K562 (cell line): ENCODE measurements around the gene GRIK3. TPM values are rescaled to one million over a fixed set of nuclear protein-coding genes. Genes with fewer than 3 reads are reported as not detected.

Source experiments
- ATAC-seq: fragments of 200-7000 bp; cut with Tn5 transposase; 3 replicates; pipeline ENCODE4 v1.9.1; 2020; ENCODE audit warnings: moderate library complexity
- BruUV-seq: library from RNA; stranded (reverse); fragments of 400-500 nt; replicated peaks from 2 replicates; lab custom pipeline; 2021; lab: Mats Ljungman, UMichigan
- CTCF ChIA-PET: fragments of 300-600 bp; formaldehyde crosslinking; extraction: SDS; loops from one replicate; lab custom pipeline; 2021; ENCODE audit warnings: low intra/inter-chr PET ratio; lab: Yijun Ruan, JAX
- POLR2A ChIA-PET: fragments of 300-600, 350-650 bp; sonication (Branson Sonifier 250); formaldehyde crosslinking; extraction: SDS; loops from one replicate; lab custom pipeline; 2021; ENCODE audit warnings: antibody characterized with exemption, inconsistent platforms; lab: Yijun Ruan, JAX
- DNase-seq, 4 experiments: peaks; one replicate each; pipeline versions ENCODE4 v3.0.0 to v3.0.0-alpha.2; 2011 to 2018; ENCODE audit warnings: low spot score in 3 of 4, mixed read lengths in 3 of 4; ENCODE audit errors: extremely low read depth in 1 of 4
- FAIRE-seq: peaks from 2 replicates; lab custom pipeline; 2011; peaks lifted over from hg19 to GRCh38; lab: Jason Lieb, UNC
- H2AFZ ChIP-seq: 2 replicates; pipeline ENCODE4 v1.6.0; 2011; ENCODE audit warnings: low read depth, low read length, control low read depth, inconsistent platforms
- H3K27ac ChIP-seq: fragments of 200-600 bp; 3 replicates; pipeline ENCODE4 v1.8.0; 2011; ENCODE audit warnings: low read depth, mild to moderate bottlenecking, control low read depth, inconsistent platforms, low read length, moderate library complexity, mixed read lengths; ENCODE audit errors: extremely low read depth
- H3K27me3 ChIP-seq, 2 experiments: fragments of 300-600 bp in 1 of 2; 2 replicates in 1 of 2; 3 replicates in 1 of 2; pipeline versions ENCODE4 v1.6.0 to v1.8.0; 2011; ENCODE audit warnings: inconsistent platforms in 2 of 2, low read length in 2 of 2, mild to moderate bottlenecking in 1 of 2, mixed read lengths in 1 of 2, moderate library complexity in 1 of 2; ENCODE audit not compliant: control insufficient read depth in 2 of 2, insufficient read depth in 2 of 2
- H3K36me3 ChIP-seq: fragments of 300-600 bp; 3 replicates; pipeline ENCODE4 v1.8.0; 2011; ENCODE audit warnings: mild to moderate bottlenecking, low read length, inconsistent platforms; ENCODE audit not compliant: control insufficient read depth, insufficient read depth
- H3K4me1 ChIP-seq, 2 experiments: fragments of 200-600 bp in 1 of 2; replicated peaks in 1 of 2; 2 replicates in 1 of 2; 3 replicates in 1 of 2; pipeline versions ENCODE4 v1.5.1 to v1.8.0; 2011; ENCODE audit warnings: inconsistent platforms in 2 of 2, low read length in 2 of 2, mild to moderate bottlenecking in 1 of 2, mixed read lengths in 1 of 2, moderate library complexity in 1 of 2; ENCODE audit not compliant: control insufficient read depth in 2 of 2, insufficient read depth in 2 of 2
- H3K4me2 ChIP-seq: 2 replicates; pipeline ENCODE4 v1.6.1; 2011; ENCODE audit warnings: low read length, control low read depth, inconsistent platforms, mixed read lengths; ENCODE audit not compliant: insufficient read depth
- H3K4me3 ChIP-seq: fragments of 200-600 bp; sonication (generic), shearing (Covaris generic); 2 replicates; pipeline ENCODE4 v1.5.1; 2016; ENCODE audit warnings: control low read depth, inconsistent platforms
- H3K79me2 ChIP-seq: fragments of 200-600 bp; 3 replicates; pipeline ENCODE4 v1.8.0; 2011; ENCODE audit warnings: low read length, inconsistent platforms; ENCODE audit not compliant: control insufficient read depth, insufficient read depth
- H3K9ac ChIP-seq, 2 experiments: 2 replicates each; pipeline versions ENCODE4 v1.6.0 to v1.6.1; 2011; ENCODE audit warnings: low read depth in 2 of 2, low read length in 2 of 2, control low read depth in 1 of 2, inconsistent platforms in 1 of 2, mild to moderate bottlenecking in 1 of 2, mixed read lengths in 1 of 2; ENCODE audit not compliant: insufficient read depth in 1 of 2
- H3K9me1 ChIP-seq: one replicate; pipeline ENCODE4 v1.6.0; 2011; ENCODE audit warnings: inconsistent platforms, mild to moderate bottlenecking, low read length, moderate library complexity; ENCODE audit not compliant: control insufficient read depth, insufficient read depth
- H3K9me3 ChIP-seq: replicated peaks from 2 replicates; pipeline ENCODE4 v1.5.1; 2011; ENCODE audit warnings: low read depth, low read length, inconsistent platforms; ENCODE audit not compliant: control insufficient read depth, insufficient read depth
- H4K20me1 ChIP-seq: replicated peaks from 2 replicates; pipeline ENCODE4 v1.6.1; 2011; ENCODE audit warnings: low read length, inconsistent platforms, mixed read lengths; ENCODE audit not compliant: control insufficient read depth, insufficient read depth
- FOXK1 ChIP-seq: sonication (generic); formaldehyde crosslinking; IDR thresholded peaks from 2 replicates; pipeline ENCODE4 v1.8.0; 2022; ENCODE audit warnings: missing genetic modification reagents, mild to moderate bottlenecking, borderline replicate concordance
- GTF2F1 ChIP-seq: IDR thresholded peaks from 2 replicates; pipeline ENCODE4 v1.6.1; 2011; ENCODE audit warnings: low read depth, low read length, improper control_type of control experiment
- L3MBTL2 ChIP-seq: fragments of 450-650 bp; IDR thresholded peaks from 2 replicates; pipeline ENCODE4 v1.6.1; 2016; ENCODE audit warnings: mild to moderate bottlenecking, moderate library complexity
- MITF ChIP-seq: IDR thresholded peaks from 2 replicates; pipeline ENCODE4 v1.6.1; 2014; ENCODE audit warnings: antibody characterized with exemption
- MTA3 ChIP-seq: fragments of 450-650 bp; formaldehyde crosslinking; IDR thresholded peaks from 2 replicates; pipeline ENCODE4 v1.6.1; 2017; ENCODE audit warnings: mild to moderate bottlenecking, borderline replicate concordance
- SREBF2 ChIP-seq: sonication (generic); formaldehyde crosslinking; IDR thresholded peaks from 2 replicates; pipeline ENCODE4 v1.4.0; 2020; ENCODE audit warnings: mild to moderate bottlenecking, missing genetic modification reagents
- TAL1 ChIP-seq: fragments of 450-650 bp; IDR thresholded peaks from 2 replicates; pipeline ENCODE4 v1.6.1; 2016; ENCODE audit warnings: mild to moderate bottlenecking
- THRA ChIP-seq: fragments of 450-650 bp; IDR thresholded peaks from 2 replicates; pipeline ENCODE4 v1.6.1; 2017; ENCODE audit warnings: mild to moderate bottlenecking, moderate library complexity
- TOE1 ChIP-seq, 2 experiments: fragments of 450-650 bp in 1 of 2; sonication (generic) in 1 of 2; formaldehyde crosslinking in 1 of 2; IDR thresholded peaks; 2 replicates each; pipeline versions ENCODE4 v1.7.1 to v1.8.0; 2016 to 2022; ENCODE audit warnings: borderline replicate concordance in 2 of 2, mild to moderate bottlenecking in 2 of 2, antibody characterized with exemption in 1 of 2, inconsistent platforms in 1 of 2, low read depth in 1 of 2, missing genetic modification reagents in 1 of 2, moderate library complexity in 1 of 2
- XRCC5 ChIP-seq: fragments of 200-400 bp; formaldehyde crosslinking; IDR thresholded peaks from 2 replicates; pipeline ENCODE4 v1.6.1; 2017; ENCODE audit warnings: low read depth, mild to moderate bottlenecking, low read length
- ZFP91 ChIP-seq: sonication (generic); formaldehyde crosslinking; IDR thresholded peaks from 2 replicates; pipeline ENCODE4 v1.8.0; 2022; ENCODE audit warnings: mild to moderate bottlenecking, missing genetic modification reagents
- ZFPM2 ChIP-seq: fragments of 250-450 bp; sonication (Bioruptor Pico); IDR thresholded peaks from 2 replicates; pipeline ENCODE4 v1.5.1; 2022; ENCODE audit warnings: mild to moderate bottlenecking
- WGBS: fragments of 100-300 bp; shearing (Covaris generic); methylation state at CpG from one replicate; pipeline ENCODE4 v1.1.6; 2016; ENCODE audit warnings: low coverage, mixed read lengths; ENCODE audit not compliant: insufficient coverage; ENCODE audit errors: missing lambda C conversion rate; 5-methylcytosine and 5-hydroxymethylcytosine counted together
- in situ Hi-C: fragments of 300-500 bp; cut with MboI; formaldehyde crosslinking; loops from 4 replicates; pipeline ENCODE4 v1.15.0; 2018; ENCODE audit warnings: inconsistent platforms, mixed read lengths
- intact Hi-C: fragments of 100-400 bp; cut with micrococcal nuclease; formaldehyde crosslinking; loops from 2 replicates; pipeline ENCODE4 v1.14.2; 2022
- polyA plus RNA-seq, 8 experiments: library from polyadenylated mRNA; depleted of rRNA in 4 of 8; stranded (reverse) in 5 of 8; unstranded in 3 of 8; fragments of >200 nt; fragmentation: Nextera tagmentation in 2 of 8; fragmentation: Illumina TruSeq in 1 of 8; extraction: Ambion mirVana in 2 of 8; extraction: Trizol in 1 of 8; gene quantifications; 2 replicates each; pipeline versions ENCODE4 v1.2.1 to v1.2.3, GENCODE V29; 2011 to 2014; ENCODE audit warnings: inconsistent platforms in 1 of 8, missing spikeins in 1 of 8
- total RNA-seq, 7 experiments: library from RNA; depleted of rRNA in 6 of 7; stranded (reverse); fragments of >200 nt in 6 of 7; fragmentation: Illumina TruSeq in 2 of 7; extraction: Trizol in 2 of 7; gene quantifications; 2 replicates each; pipeline versions ENCODE4 v1.2.1 to v1.2.3, GENCODE V29; 2011 to 2021; ENCODE audit warnings: low replicate concordance in 1 of 7
- TF ChIP-seq, protein P1 (sequence below): sonication (generic); formaldehyde crosslinking; IDR thresholded peaks from 2 replicates; pipeline ENCODE4 v1.8.0; 2022; ENCODE audit warnings: mild to moderate bottlenecking, low read depth, missing genetic modification reagents

GRIK3 gene
- total and polyA plus RNA-seq, 9 of the 15 experiments (the other 6 are each of a cell fraction or from before 2014, with no cell fraction given): not detected

DNA sequence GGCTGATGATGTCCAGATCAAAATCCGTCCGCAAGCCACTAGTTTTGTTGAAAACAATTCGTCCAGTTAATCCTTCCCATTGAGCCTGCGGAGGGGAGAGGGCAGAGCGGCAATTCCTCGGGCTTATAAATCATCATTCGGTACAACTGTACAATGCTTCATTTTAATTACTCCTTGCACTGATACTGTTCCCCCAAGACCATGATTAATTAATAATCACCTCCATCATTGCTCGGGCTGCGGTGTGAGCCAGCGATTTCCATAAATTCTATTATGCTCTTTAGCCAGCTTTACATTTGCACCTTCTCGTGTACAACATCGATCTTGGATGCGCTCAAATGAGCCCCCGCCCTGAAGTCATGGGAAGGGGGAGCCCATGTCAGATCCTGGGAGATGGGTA, 180.7 kb downstream of the GRIK3 start (continued):
- TF ChIP-seq ZFP91: no peak
- TF ChIP-seq SREBF2 (CRISPR knock-in tag): no peak
- no peak for TF ChIP-seq TOE1 (IDR thresholded peaks at IDR 0.05; ENCODE audit: borderline replicate concordance)
- TF ChIP-seq TOE1 (CRISPR knock-in tag; IDR thresholded peaks at IDR 0.05; ENCODE audit: borderline replicate concordance, low read depth): no peak
- no peak for TF ChIP-seq THRA
- no peak for TF ChIP-seq L3MBTL2
- no peak for TF ChIP-seq ZFPM2

DNA sequence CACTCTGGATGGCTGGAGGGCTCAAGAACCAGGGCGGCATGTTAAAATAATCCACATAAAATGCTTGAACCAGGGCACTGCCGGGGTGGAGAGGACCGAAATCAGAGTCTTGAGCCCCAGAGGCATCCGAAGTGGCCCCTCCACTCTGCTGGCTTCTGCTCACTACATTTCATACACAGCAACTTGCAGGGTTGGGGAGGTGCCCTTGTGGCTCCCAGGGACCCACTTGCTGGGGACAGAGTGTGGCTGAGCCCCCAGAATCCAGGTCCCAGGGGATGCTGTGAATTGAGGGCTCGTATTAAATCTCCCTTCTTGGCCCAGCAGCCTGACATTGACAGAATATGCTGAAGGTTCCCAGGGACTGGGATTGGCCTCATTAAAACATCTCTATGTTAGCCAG, 181.7 kb downstream of the GRIK3 start:
- ChIA-PET POLR2A (interaction anchor here (0.6 to 1.0 kb wide), 4 partner anchors 9 to 331 kb away, joined by 3 to 7 read pairs (median 3); no protein-coding TSS in a partner anchor), CTCF (no interaction called here)
- Histone ChIP-seq H4K20me1 (peaks cover 41% of the 10 kb centered on the region), H3K9ac (no peak overlapping the region), H3K9me1 (no peaks in the 10 kb centered on the region), H2AFZ (no peak overlapping the region), H3K79me2 (no peaks in the 10 kb centered on the region), H3K27ac (no peak overlapping the region), H3K4me3 (no peak overlapping the region), H3K36me3 (no peaks in the 10 kb centered on the region), H3K4me1 (no peaks in the 10 kb centered on the region), H3K27me3 (peaks cover 50 to 84% of the 10 kb centered on the region in 2 experiments; a peak in 4 of 5 replicates), H3K9me3 (no peaks in the 10 kb centered on the region), H3K4me2 (no peak overlapping the region)
- intact Hi-C loops: no loop called here
- DNase-seq (no peak), FAIRE-seq (no peak), ATAC-seq (no peak)
- BruUV-seq: no TSS peak
- WGBS: 0% methylated on average over 5 of the region's 5 CpGs
- in situ Hi-C loops: no loop called here
- TF ChIP-seq, protein P1, sequence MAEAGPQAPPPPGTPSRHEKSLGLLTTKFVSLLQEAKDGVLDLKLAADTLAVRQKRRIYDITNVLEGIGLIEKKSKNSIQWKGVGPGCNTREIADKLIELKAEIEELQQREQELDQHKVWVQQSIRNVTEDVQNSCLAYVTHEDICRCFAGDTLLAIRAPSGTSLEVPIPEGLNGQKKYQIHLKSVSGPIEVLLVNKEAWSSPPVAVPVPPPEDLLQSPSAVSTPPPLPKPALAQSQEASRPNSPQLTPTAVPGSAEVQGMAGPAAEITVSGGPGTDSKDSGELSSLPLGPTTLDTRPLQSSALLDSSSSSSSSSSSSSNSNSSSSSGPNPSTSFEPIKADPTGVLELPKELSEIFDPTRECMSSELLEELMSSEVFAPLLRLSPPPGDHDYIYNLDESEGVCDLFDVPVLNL: no peak
- TF ChIP-seq XRCC5 (no peak), TAL1 (no peak), FOXK1 (CRISPR knock-in tag) (no peak), MITF (no peak), MTA3 (no peak), GTF2F1 (no peak)
